UCSD-AML1 (cell line): Measurements from ENCODE around the gene CRIP1.

Experiments used
- DNase-seq: peaks from one replicate; lab custom pipeline; 2025; ENCODE audit not compliant: unreplicated experiment; lab: John Stamatoyannopoulos, UW

CRIP1 gene

GRCh38 chr14:105503296-105503640 is 16.6 kb downstream of the CRIP1 start:
- no peak for DNase-seq

- DNase-seq, result no peak
Measured at GRCh38 chr14:105503935-105504692, 17.4 kb downstream of the CRIP1 start.

- DNase-seq, result no peak
Measured at GRCh38 chr14:105505101-105505500, 18.4 kb downstream of the CRIP1 start.

- DNase-seq, result no peak
Measured at GRCh38 chr14:105507247-105507646, 20.6 kb downstream of the CRIP1 start.

GRCh38 chr14:105508069-105508468 is 21.4 kb downstream of the CRIP1 start:
- DNase-seq, result no peak

- DNase-seq, result no peak
Measured at GRCh38 chr14:105508601-105509000, 21.9 kb downstream of the CRIP1 start.

GRCh38 chr14:105517096-105517495 is 30.4 kb downstream of the CRIP1 start:
- no peak for DNase-seq

- no peak for DNase-seq
Measured at GRCh38 chr14:105519946-105520698, 33.4 kb downstream of the CRIP1 start.

GRCh38 chr14:105525326-105525725 is 38.6 kb downstream of the CRIP1 start:
- DNase-seq, result no peak

- no peak for DNase-seq
Measured at GRCh38 chr14:105525861-105526775, 39.4 kb downstream of the CRIP1 start, which contains the start of gene TMEM121. TSS of gene TMEM121 (plus strand) at chr14:105526583. CDS start at chr14:105528835, 2,252 bp downstream.

GRCh38 chr14:105526776-105527380 is 40.2 kb downstream of the CRIP1 start:
- DNase-seq, result no peak

- DNase-seq, result no peak
Measured at GRCh38 chr14:105527381-105527825, 40.7 kb downstream of the CRIP1 start.

GRCh38 chr14:105527826-105528585 is 41.3 kb downstream of the CRIP1 start:
- peak; percentile 79 for DNase-seq

GRCh38 chr14:105528586-105529318 is 42.1 kb downstream of the CRIP1 start:
- no peak for DNase-seq

- DNase-seq, result no peak
Measured at GRCh38 chr14:105529319-105529568, 42.6 kb downstream of the CRIP1 start.

GRCh38 chr14:105529569-105530284 is 43.0 kb downstream of the CRIP1 start:
- peak; percentile 26 for DNase-seq

GRCh38 chr14:105530285-105531087 is 43.8 kb downstream of the CRIP1 start:
- no peak for DNase-seq
